AG10803 (cell line): ENCODE results near the gene APOBEC3G.

Source experiments
- DNase-seq: peaks from one replicate; pipeline ENCODE4 v3.0.0; 2010; ENCODE audit warnings: low read depth
- H3K4me3 ChIP-seq: 2 replicates; pipeline ENCODE4 v1.5.1; 2011; ENCODE audit warnings: mild to moderate bottlenecking, low read length, control low read depth
- CTCF ChIP-seq: conservative IDR thresholded peaks from 2 replicates; pipeline ENCODE4 v1.5.1; 2011; ENCODE audit warnings: mild to moderate bottlenecking, low read length, control low read depth, inconsistent platforms

APOBEC3G gene

GRCh38 chr22:39120983-39121382 lies 43.9 kb downstream of the APOBEC3G start:
- no peak for TF ChIP-seq CTCF
- no peak for DNase-seq
- H3K4me3 ChIP-seq, result no peak overlapping the region

GRCh38 chr22:39122772-39123470 lies 45.8 kb downstream of the APOBEC3G start:
- no peak for TF ChIP-seq CTCF
- no peak for DNase-seq
- H3K4me3 ChIP-seq, result no peak overlapping the region

GRCh38 chr22:39123751-39124581 lies 46.9 kb downstream of the APOBEC3G start:
- no peak for DNase-seq
- TF ChIP-seq CTCF, result no peak

DNA sequence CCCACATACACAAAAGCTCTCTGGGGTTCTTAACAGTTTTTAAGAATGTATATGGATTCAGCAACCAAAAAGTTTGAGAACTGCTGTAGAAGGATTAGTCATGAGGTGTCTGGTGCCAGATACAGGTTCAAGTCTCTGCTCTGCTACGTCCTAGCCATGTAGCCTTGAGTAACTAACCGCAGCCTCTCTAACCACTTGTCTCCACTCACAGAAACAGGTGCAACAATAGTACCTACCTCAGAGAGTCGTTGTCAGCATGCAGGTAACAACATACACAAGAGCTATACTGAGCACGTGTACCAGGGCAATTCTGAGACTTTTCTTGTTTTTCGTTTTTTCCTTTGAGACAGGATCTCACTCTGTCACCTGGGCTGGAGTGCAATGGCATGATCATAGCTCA lies 48.5 kb downstream of the APOBEC3G start:
- TF ChIP-seq CTCF, result no peak
- H3K4me3 ChIP-seq, result no peak overlapping the region
- no peak for DNase-seq

More at GRCh38 chr22:39123751-39124581, 46.9 kb downstream of the APOBEC3G start:
- H3K4me3 ChIP-seq, result no peak overlapping the region

DNA sequence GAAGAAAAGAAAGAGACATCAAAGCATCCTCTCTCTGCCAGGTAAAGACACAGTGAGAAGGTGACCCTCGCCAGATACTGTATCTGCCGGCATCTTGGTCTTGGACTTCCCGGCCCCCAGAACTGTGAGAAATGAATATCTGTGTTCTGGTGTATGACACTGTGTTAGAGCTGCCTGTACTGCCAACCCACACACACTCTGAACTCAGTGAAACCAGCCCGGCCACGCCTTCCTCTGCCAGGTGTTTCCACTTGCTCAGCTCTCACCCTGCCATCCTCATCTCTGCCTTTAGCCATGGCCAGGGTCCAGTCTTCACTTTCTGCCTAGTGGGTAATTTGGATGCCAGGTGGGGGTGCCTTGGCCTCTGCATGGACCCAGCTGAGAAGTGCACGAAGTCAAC lies 51.4 kb downstream of the APOBEC3G start:
- DNase-seq, result no peak

DNA sequence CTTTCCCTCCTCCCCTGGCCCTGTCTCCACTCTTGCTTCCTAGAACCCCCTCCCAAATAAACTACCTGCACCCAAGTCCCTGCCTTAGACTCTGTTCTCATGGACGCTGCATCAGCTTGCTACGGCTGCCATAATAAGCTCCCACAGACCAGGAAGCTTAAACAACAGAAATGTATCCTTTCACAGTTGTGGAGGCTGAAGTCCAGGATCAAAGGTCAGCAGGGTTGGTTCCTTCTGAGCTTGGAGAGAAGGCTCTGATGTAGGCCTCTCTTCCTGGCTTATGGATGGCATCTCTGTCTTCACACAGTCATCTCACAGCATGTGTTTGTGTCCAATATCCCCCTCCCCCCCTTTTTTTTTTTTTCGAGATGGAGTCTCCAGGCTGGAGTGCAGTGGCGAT lies 52.0 kb downstream of the APOBEC3G start:
- TF ChIP-seq CTCF, result no peak
- H3K4me3 ChIP-seq, result no peak overlapping the region
- DNase-seq, result no peak

More for the DNA sequence above, 51.4 kb downstream of the APOBEC3G start:
- H3K4me3 ChIP-seq, result no peak overlapping the region
- no peak for TF ChIP-seq CTCF

DNA sequence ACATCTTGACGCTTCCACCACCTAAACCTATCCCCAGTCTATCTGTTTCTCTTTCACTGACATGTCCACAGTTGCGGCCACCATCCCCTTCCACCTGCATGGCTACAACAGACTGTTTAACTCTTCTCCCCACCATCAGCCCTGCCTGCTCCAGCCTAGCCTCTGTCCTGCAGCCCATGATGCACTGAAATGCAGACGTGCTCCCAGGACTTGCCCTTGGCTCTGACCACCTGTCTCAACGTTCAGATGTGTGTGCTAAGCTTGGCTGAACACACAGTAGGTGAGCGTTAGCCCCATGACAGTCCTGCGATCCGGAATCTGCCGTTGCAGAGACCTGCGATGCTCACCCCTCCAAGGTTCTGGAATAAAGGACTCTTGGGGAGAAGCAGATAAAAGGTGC lies 52.7 kb downstream of the APOBEC3G start:
- TF ChIP-seq CTCF, result no peak
- no peak for DNase-seq
- H3K4me3 ChIP-seq, result no peak overlapping the region
